Stimulated activated naive B cell treated with anti-CD40 and anti-IgM and Interleukin-4, amounts not matched to agents 10 μg/mL and 1 μg/mL and 100 μg/mL, for 72 hours (primary cell): ENCODE results near the gene SMIM28.

Experiments
- ATAC-seq, 2 donors: fragments of 150-1000 bp; cut with Tn5 transposase; replicated peaks; 2 replicates each; pipeline ENCODE4 v1.10.0; 2021; ENCODE audit warnings: moderate library complexity in 1 of 2
- DNase-seq: peaks from one replicate; pipeline ENCODE4 v3.0.0; 2021
- H3K27ac Mint-ChIP-seq: one replicate; pipeline ENCODE4 v1.8.0; 2022; ENCODE audit warnings: mild to moderate bottlenecking, mixed read lengths
- H3K27me3 Mint-ChIP-seq, 2 donors: one replicate each; pipeline ENCODE4 v1.8.0; 2022; ENCODE audit warnings: mixed read lengths in 2 of 2
- H3K36me3 Mint-ChIP-seq, 2 donors: one replicate each; pipeline ENCODE4 v1.8.0; 2022; ENCODE audit warnings: mixed read lengths in 2 of 2, mild to moderate bottlenecking in 1 of 2
- H3K4me1 Mint-ChIP-seq, 2 donors: one replicate each; pipeline ENCODE4 v1.8.0; 2022; ENCODE audit warnings: mixed read lengths in 2 of 2, mild to moderate bottlenecking in 1 of 2
- H3K4me3 Mint-ChIP-seq, 2 donors: one replicate each; pipeline ENCODE4 v1.8.0; 2022; ENCODE audit warnings: mild to moderate bottlenecking in 2 of 2, mixed read lengths in 2 of 2, moderate library complexity in 1 of 2
- H3K9me3 Mint-ChIP-seq, 2 donors: one replicate each; pipeline ENCODE4 v1.8.0; 2022; ENCODE audit warnings: mixed read lengths in 2 of 2, mild to moderate bottlenecking in 1 of 2

SMIM28 gene

DNA sequence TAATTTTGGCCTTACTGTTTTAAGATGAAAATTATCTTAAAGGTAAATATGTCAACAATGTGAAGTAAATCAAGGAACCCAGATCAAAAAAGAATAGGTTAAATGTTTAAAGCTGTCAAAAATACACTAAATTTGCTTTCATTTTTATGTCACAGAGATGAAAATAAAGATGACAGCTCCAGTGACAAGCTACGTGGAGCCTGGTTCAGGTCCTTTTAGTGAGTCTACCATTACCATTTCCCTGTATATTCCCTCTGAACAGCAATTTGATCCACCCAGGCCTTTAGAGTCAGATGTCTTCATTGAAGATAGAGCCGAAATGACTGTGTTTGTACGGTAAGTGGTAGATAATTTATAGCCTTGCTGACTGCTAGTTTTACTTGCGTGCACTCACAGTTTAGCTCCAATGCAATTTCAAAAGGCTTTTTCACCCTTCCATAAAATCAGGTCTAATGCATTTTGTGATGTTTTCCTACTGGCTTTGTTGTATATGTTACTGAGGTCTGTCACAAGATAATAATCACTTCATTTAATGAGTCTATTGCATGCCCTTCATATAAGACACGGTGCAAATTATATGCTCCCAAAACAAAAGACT, 28.2 kb downstream of the SMIM28 start:
- no peak for ATAC-seq
- Mint-ChIP-seq H3K4me1 (peaks cover 17 to 28% of the 10 kb centered on the region in 2 donors), H3K4me3 (no peak overlapping the region), H3K9me3 (no peaks in the 10 kb centered on the region), H3K27me3 (no peaks in the 10 kb centered on the region), H3K36me3 (peaks cover 26 to 37% of the 10 kb centered on the region in 2 donors), H3K27ac (peak overlapping the region; percentile 59)
- no peak for DNase-seq

DNA sequence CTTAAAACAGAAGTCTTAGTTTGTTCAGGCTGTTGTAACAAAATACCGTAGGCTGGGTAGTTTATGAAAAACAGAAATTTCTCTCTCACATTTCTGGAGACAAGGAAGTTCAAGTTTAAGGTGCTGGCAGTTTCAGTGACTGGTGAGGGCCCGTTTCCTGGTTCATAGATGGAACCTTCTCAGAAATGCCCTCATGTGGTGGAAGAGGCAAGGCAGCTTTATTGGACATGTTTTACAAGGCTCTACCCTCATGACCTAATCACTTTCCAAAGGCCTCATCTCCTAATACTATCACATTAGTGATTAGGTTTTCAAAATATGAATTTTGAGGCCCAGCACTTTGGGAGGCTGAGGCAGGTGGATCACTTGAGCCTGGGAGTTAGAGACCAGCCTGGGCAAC, 28.7 kb downstream of the SMIM28 start:
- peaks cover 29 to 42% of the 10 kb centered on the region in 2 donors for H3K36me3 Mint-ChIP-seq
- H3K27ac Mint-ChIP-seq, result no peak overlapping the region
- no peak for DNase-seq
- no peaks in the 10 kb centered on the region for H3K27me3 Mint-ChIP-seq
- peaks cover 19 to 29% of the 10 kb centered on the region in 2 donors for H3K4me1 Mint-ChIP-seq
- no peak overlapping the region for H3K4me3 Mint-ChIP-seq
- H3K9me3 Mint-ChIP-seq, result no peaks in the 10 kb centered on the region
- no peak for ATAC-seq

DNA sequence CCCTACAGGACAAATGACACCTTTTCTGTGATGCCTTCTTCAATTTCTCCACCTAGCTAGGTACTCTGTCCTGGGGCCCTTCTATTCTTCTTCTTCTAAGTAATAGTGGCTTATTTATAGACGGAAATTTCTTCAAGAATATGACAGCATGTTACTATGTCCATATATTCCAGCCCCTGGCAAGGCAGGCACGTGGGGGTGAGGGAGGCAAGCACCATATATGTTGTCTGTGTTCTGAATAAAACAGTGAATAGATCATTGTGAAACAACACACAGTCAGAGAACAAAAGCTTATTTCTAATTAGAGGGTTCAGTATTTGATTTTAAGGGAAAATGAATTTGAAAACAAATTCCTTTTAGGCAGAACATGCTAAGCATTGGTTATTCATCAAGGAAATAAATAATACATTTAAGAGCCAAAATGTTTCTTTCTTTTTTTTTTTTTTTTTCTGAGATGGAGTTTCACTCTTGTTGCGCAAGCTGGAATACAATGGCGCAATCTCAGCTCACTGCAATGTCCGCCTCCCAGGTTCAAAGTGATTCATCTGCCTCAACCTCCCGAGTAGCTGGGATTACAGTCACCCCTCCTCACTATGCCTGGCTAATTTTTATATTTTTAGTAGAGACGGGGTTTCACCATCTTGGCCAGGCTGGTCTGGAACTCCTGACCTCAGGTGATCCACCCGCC, 32.5 kb downstream of the SMIM28 start:
- Mint-ChIP-seq H3K9me3 (no peaks in the 10 kb centered on the region), H3K4me1 (peaks cover 10 to 18% of the 10 kb centered on the region in 2 donors), H3K27ac (no peak overlapping the region), H3K4me3 (no peak overlapping the region), H3K27me3 (no peaks in the 10 kb centered on the region), H3K36me3 (peaks cover 46 to 58% of the 10 kb centered on the region in 2 donors)
- ATAC-seq (no peak), DNase-seq (no peak)

DNA sequence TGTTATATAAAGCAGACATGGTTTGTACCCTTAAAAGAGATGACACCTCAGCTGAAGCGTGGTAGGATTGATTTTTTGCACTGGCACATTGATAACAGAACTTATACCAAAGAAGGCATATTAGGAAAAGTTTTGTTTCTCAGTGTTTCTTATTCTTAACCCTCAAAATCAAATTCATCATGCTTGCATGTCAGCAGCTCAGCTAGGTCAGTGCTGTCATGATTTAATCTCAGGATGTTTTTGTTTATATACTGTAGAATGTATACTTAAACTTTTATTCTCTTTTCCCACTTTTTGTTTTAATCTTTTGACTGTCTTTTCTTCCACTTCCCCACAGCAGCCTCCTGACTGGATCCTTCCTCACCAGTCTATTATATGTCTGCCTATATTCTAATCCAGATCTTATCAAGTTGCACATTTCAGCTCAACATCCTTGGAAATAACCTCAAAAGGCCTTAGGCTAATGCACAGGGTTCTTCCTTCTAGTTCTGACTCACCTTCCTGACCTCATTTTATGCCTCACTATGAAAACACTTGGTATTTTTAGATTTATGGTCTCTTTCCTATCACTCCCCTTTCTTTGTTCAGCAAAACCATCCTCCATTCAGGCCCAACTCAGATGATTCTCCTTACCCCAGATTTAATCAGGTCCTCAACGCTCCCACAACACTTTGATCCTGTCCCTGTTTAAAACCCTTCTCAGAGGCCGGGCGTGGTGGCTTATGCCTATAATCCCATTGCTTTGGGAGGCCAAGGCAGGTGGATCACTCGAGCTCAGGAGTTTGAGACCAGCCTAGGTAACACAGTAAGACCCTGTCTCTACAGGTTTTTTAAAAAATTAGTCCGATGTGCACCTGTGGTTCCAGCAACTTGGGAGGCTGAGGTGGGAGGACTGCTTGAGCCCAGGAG, 33.5 kb downstream of the SMIM28 start:
- ATAC-seq (peak; percentile 77 to 90), DNase-seq (no peak)
- H3K4me1 Mint-ChIP-seq, result peaks cover 8 to 16% of the 10 kb centered on the region in 2 donors
- H3K4me3 Mint-ChIP-seq, result no peak overlapping the region
- no peaks in the 10 kb centered on the region for H3K9me3 Mint-ChIP-seq
- no peaks in the 10 kb centered on the region for H3K27me3 Mint-ChIP-seq
- peak overlapping the region; percentile 52 for H3K27ac Mint-ChIP-seq
- H3K36me3 Mint-ChIP-seq, result peaks cover 46 to 62% of the 10 kb centered on the region in 2 donors

DNA sequence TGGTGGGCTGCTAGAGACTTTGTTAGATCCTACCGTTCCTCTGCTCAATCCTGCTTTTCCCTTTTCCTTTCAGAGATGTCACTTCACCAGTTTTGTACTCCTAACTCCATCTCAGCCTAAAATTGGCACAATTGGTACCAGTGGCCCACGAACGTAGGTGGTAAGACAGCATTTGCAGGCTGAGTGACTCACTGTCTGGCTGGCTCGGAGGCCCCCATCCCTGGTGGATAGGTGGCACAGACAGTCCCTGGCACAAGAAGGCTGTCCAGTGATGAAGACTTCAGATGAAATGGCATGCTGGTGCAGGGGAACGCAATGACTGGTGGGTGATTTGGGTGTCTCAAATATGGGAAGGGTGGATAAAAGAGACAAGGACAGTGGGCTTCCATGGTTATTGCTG, 37.4 kb downstream of the SMIM28 start:
- peaks cover 45 to 59% of the 10 kb centered on the region in 2 donors for H3K36me3 Mint-ChIP-seq
- H3K27me3 Mint-ChIP-seq, result no peaks in the 10 kb centered on the region

DNA sequence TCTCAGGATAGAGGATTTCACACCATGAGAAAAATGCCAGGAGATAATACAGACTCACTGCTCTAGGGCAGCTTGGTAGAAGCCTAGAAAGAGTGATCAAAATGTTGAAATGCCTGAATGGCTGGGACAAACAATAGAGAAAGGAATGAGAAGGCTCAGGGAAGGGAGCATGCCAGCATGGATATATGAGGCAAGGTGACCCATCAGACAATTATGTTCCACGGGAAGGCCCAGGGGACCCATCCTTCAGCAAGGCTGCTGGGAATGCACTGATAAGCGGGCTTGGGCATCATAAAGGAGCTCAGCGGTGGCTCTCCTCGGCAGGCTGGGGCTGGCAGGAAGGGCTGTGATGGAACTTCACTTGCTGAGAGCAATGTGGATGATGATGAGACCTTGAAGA, 38.5 kb downstream of the SMIM28 start:
- Mint-ChIP-seq H3K4me3 (no peak overlapping the region), H3K9me3 (peaks cover 0 to 2% of the 10 kb centered on the region in 2 donors), H3K4me1 (peaks cover 6 to 16% of the 10 kb centered on the region in 2 donors), H3K36me3 (peaks cover 40 to 52% of the 10 kb centered on the region in 2 donors), H3K27ac (peak overlapping the region; percentile 33), H3K27me3 (no peaks in the 10 kb centered on the region)
- DNase-seq, result no peak
- no peak for ATAC-seq

More for the DNA sequence above, 37.4 kb downstream of the SMIM28 start:
- DNase-seq (no peak), ATAC-seq (no peak)
- peaks cover 11 to 19% of the 10 kb centered on the region in 2 donors for H3K4me1 Mint-ChIP-seq
- no peak overlapping the region for H3K4me3 Mint-ChIP-seq
- H3K27ac Mint-ChIP-seq, result no peak overlapping the region
- peaks cover 0 to 2% of the 10 kb centered on the region in 2 donors for H3K9me3 Mint-ChIP-seq

DNA sequence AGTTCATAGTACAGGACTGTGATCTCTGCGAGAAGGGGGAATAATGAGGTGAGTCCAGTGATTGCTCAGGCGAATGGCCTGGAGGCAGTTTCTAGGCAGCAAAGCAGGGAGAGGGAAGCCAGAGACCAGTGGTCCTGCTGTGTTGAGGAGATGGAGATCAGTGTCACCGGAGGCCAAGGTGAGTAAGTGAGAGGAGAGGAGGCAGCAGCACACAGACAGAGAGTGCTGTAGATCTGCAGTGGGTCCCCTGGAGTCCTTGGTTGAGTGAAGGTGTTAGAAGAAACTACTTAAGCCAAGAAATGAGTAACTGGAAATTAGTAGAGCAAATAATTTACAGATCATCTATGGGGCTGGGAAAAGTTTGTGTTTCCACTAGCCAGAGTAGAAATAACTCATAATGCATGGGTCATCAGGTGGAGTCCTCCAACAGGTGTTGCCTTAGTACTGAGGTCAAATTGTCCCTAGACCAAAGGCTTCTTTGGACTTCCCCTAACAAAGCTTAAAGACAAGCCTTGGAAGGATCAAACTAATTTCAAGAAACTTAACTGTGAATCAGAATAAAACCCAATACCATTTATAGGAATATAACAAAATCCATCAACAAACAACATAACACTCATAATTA, 39.9 kb downstream of the SMIM28 start:
- Mint-ChIP-seq H3K4me3 (no peak overlapping the region), H3K4me1 (peaks cover 4 to 11% of the 10 kb centered on the region in 2 donors), H3K9me3 (peaks cover 0 to 2% of the 10 kb centered on the region in 2 donors), H3K36me3 (peaks cover 31 to 44% of the 10 kb centered on the region in 2 donors), H3K27me3 (no peaks in the 10 kb centered on the region), H3K27ac (no peak overlapping the region)
- DNase-seq (no peak), ATAC-seq (peak; percentile 19 to 78)

DNA sequence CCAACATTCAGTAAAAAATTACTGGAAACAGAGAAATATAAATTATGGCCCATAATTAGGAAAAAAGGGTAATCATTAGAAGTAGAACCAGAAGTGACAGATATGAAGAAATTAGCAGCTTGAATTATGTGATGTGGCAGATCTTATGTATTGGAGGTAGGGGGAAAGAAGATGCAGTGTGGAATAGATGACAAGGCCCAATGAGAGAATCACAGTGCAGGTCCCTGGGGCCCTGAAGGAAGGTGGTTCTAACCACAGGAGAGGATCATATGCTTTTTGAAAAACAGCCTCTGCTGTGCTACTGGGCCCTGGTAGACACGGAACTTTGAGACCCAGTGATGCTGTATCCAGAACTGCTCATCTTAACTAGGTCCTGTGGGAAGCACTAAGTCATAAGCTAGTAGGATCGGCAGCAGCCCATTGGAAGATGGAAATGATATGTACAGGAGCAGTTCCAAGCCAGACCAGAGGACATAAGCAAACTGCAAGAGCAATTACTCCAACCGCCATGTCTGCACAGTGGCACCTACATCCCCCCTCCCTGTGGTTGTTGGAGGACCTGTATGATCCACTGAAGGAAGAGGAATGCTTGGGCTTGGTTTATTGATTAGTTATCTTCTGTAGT, 40.5 kb downstream of the SMIM28 start:
- Mint-ChIP-seq H3K27me3 (no peaks in the 10 kb centered on the region), H3K9me3 (peaks cover 0 to 2% of the 10 kb centered on the region in 2 donors), H3K4me1 (peaks cover 4 to 11% of the 10 kb centered on the region in 2 donors), H3K36me3 (peaks cover 31 to 45% of the 10 kb centered on the region in 2 donors), H3K27ac (no peak overlapping the region), H3K4me3 (no peak overlapping the region)
- ATAC-seq (peak; percentile 33 to 63), DNase-seq (no peak)

DNA sequence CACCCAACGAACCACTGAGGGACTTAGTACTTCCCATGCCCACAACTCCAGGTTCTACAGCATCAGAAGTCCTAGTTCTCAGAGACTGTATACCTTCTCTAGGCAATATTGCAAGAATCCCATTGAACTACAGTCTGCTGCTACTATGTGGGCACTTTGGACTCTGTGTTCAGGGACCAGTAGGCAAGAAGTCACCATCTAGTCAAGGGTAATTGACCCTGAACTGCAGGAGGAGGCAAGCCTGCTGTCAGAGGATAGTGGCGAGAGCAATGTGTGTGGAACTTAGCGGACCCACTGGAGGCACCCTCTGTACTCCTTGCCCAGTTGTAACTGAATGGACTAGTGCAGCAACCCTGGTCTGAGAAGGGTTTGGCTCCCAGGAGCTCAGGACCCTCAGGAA, 42.1 kb downstream of the SMIM28 start:
- Mint-ChIP-seq H3K4me3 (no peak overlapping the region), H3K36me3 (peaks cover 21 to 38% of the 10 kb centered on the region in 2 donors), H3K27me3 (no peaks in the 10 kb centered on the region), H3K4me1 (peaks cover 4 to 11% of the 10 kb centered on the region in 2 donors), H3K27ac (no peak overlapping the region), H3K9me3 (peaks cover 0 to 2% of the 10 kb centered on the region in 2 donors)
- DNase-seq (no peak), ATAC-seq (no peak)

DNA sequence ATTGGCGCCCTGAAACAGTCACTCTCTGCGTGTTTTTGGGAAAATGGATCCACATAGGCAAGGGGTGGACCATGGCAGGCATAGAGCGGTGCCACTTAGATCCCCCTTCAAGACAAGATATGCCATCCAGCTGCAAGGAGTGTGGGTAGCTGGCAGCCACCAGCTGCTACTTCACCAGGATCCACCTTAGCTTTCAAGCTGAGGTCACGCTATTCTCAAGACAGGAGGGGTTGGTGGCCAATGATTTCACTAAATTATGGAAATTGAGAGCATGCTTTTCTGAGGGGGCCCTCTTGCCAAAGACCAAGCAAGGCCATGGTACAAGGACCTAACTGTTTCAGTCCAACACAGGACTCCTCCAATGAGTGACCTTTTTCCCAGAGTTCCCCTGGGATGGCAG, 42.7 kb downstream of the SMIM28 start:
- DNase-seq (no peak), ATAC-seq (no peak)
- peaks cover 21 to 35% of the 10 kb centered on the region in 2 donors for H3K36me3 Mint-ChIP-seq
- H3K4me3 Mint-ChIP-seq, result no peak overlapping the region
- peaks cover 0 to 2% of the 10 kb centered on the region in 2 donors for H3K9me3 Mint-ChIP-seq
- no peak overlapping the region for H3K27ac Mint-ChIP-seq
- H3K4me1 Mint-ChIP-seq, result peaks cover 4 to 11% of the 10 kb centered on the region in 2 donors
- H3K27me3 Mint-ChIP-seq, result no peaks in the 10 kb centered on the region

DNA sequence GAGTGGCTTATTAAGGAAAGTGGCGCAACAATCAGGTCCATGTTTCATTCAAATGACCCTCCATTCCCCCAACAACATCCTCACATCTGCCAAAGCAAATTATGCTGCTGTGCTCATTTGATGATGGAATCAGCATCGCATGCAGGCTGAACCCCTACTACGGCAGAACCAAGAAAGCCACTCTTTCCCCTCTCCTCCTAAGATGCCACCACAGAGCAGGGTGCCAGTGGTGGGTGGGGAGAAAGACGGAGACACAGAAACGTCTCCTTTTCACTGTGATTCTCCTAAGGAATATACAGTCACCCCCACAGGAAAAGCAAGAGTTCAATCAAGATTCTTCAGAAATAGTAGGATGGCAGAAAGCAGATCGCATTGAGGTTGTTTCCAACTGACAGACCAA, 43.4 kb downstream of the SMIM28 start:
- Mint-ChIP-seq H3K4me3 (no peak overlapping the region), H3K9me3 (peaks cover 0 to 2% of the 10 kb centered on the region in 2 donors), H3K4me1 (peaks cover 4 to 11% of the 10 kb centered on the region in 2 donors), H3K27ac (no peak overlapping the region), H3K36me3 (peaks cover 21 to 31% of the 10 kb centered on the region in 2 donors), H3K27me3 (no peaks in the 10 kb centered on the region)
- DNase-seq (no peak), ATAC-seq (no peak)

DNA sequence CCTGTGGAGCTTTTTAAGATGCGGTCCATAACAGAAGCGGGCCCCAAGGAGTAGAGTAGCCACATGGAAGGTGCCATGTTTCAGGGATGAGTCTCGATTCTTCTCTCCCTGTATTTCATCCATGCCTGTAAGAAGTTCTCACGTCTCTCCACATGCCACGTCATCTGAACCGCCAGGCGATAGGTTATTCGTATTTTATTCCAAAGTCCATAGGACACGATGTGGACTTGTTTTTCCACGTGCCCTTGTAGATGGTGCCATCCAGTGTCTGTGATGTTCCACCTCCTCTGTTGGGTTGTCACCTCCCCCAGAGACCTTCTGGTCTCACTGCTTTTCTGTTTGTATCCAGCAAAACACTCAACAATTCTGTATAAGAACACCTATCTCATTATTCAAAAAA, 43.9 kb downstream of the SMIM28 start:
- ATAC-seq (no peak), DNase-seq (no peak)
- no peak overlapping the region for H3K4me3 Mint-ChIP-seq
- no peaks in the 10 kb centered on the region for H3K27me3 Mint-ChIP-seq
- H3K36me3 Mint-ChIP-seq, result peaks cover 21 to 25% of the 10 kb centered on the region in 2 donors
- no peak overlapping the region for H3K27ac Mint-ChIP-seq
- peaks cover 4 to 11% of the 10 kb centered on the region in 2 donors for H3K4me1 Mint-ChIP-seq
- H3K9me3 Mint-ChIP-seq, result peaks cover 0 to 2% of the 10 kb centered on the region in 2 donors

DNA sequence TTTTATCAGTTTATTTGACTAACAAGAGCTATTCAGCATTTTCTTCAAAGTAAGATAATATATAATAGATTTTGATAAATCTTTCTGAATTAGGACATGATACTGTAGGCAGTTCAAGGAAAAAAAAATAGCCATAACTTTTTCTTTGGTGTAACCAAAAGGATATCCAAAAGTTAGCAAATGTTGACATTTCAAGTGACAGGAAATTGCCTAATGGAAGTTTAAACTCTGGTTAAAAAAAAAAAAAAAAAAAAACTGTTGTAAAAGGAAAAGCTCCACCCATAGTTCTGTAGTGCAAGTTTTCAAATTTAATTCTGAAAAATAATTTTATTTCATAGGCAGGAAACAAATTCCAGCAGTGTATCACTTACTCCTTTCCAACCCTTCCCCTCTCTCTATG, 45.2 kb downstream of the SMIM28 start:
- Mint-ChIP-seq H3K4me3 (no peak overlapping the region), H3K36me3 (peaks cover 16 to 20% of the 10 kb centered on the region in 2 donors), H3K27me3 (no peaks in the 10 kb centered on the region), H3K4me1 (peaks cover 2 to 5% of the 10 kb centered on the region in 2 donors), H3K9me3 (no peaks in the 10 kb centered on the region), H3K27ac (no peak overlapping the region)
- DNase-seq (no peak), ATAC-seq (no peak)
